GM18505 (cell line): ENCODE data around the gene BCAT1.

ENCODE experiments used
- ATAC-seq: cut with Tn5 transposase; IDR thresholded peaks from one replicate; pipeline ENCODE4 v1.9.1; 2021; ENCODE audit not compliant: unreplicated experiment
- POLR2A ChIP-seq: IDR thresholded peaks from 4 replicates; pipeline ENCODE4 v1.6.1; 2011; ENCODE audit warnings: borderline replicate concordance; ENCODE audit not compliant: insufficient read depth, insufficient read length; ENCODE audit errors: extremely low read depth

Gene BCAT1

GRCh38 chr12:24772813-24773212 is 176.1 kb downstream of the BCAT1 start:
- ATAC-seq, result no peak
- no peak for TF ChIP-seq POLR2A

GRCh38 chr12:24770821-24771220 is 178.1 kb downstream of the BCAT1 start:
- no peak for ATAC-seq
- TF ChIP-seq POLR2A, result no peak

GRCh38 chr12:24770334-24770733 is 178.6 kb downstream of the BCAT1 start:
- no peak for ATAC-seq
- no peak for TF ChIP-seq POLR2A

- TF ChIP-seq POLR2A, result no peak
Measured at GRCh38 chr12:24769682-24770081, 179.2 kb downstream of the BCAT1 start.

GRCh38 chr12:24768415-24768814 is 180.5 kb downstream of the BCAT1 start:
- TF ChIP-seq POLR2A, result no peak
- no peak for ATAC-seq

More at GRCh38 chr12:24769682-24770081, 179.2 kb downstream of the BCAT1 start:
- no peak for ATAC-seq

- ATAC-seq, result no peak
- no peak for TF ChIP-seq POLR2A
Measured at GRCh38 chr12:24767016-24767415, 181.9 kb downstream of the BCAT1 start.

- ATAC-seq, result no peak
- no peak for TF ChIP-seq POLR2A
Measured at GRCh38 chr12:24764712-24765111, 184.2 kb downstream of the BCAT1 start.

- TF ChIP-seq POLR2A, result no peak
- no peak for ATAC-seq
Measured at GRCh38 chr12:24760606-24761378, 188.1 kb downstream of the BCAT1 start.

GRCh38 chr12:24760162-24760561 is 188.7 kb downstream of the BCAT1 start:
- no peak for TF ChIP-seq POLR2A
- ATAC-seq, result no peak
